GM18505 (cell line): Measurements from ENCODE around the gene RAMP3.

Experiments used
- ATAC-seq: cut with Tn5 transposase; IDR thresholded peaks from one replicate; pipeline ENCODE4 v1.9.1; 2021; ENCODE audit not compliant: unreplicated experiment
- POLR2A ChIP-seq: IDR thresholded peaks from 4 replicates; pipeline ENCODE4 v1.6.1; 2011; ENCODE audit warnings: borderline replicate concordance; ENCODE audit not compliant: insufficient read depth, insufficient read length; ENCODE audit errors: extremely low read depth

Gene RAMP3

GRCh38 chr7:45183711-45184210, 26.2 kb downstream of the RAMP3 start:
- TF ChIP-seq POLR2A: no peak
- no peak for ATAC-seq

GRCh38 chr7:45184326-45185027, 26.9 kb downstream of the RAMP3 start:
- no peak for ATAC-seq
- no peak for TF ChIP-seq POLR2A

- TF ChIP-seq POLR2A: no peak
- no peak for ATAC-seq
Observed at GRCh38 chr7:45185028-45185863, 27.7 kb downstream of the RAMP3 start.

GRCh38 chr7:45185864-45186250, 28.3 kb downstream of the RAMP3 start:
- TF ChIP-seq POLR2A: no peak
- no peak for ATAC-seq

- ATAC-seq: no peak
- no peak for TF ChIP-seq POLR2A
Observed at GRCh38 chr7:45186261-45186813, 28.7 kb downstream of the RAMP3 start.

GRCh38 chr7:45187089-45187945, 29.7 kb downstream of the RAMP3 start:
- TF ChIP-seq POLR2A: no peak
- no peak for ATAC-seq

- ATAC-seq: no peak
- no peak for TF ChIP-seq POLR2A
Observed at GRCh38 chr7:45187946-45188411, 30.4 kb downstream of the RAMP3 start.

- no peak for ATAC-seq
- no peak for TF ChIP-seq POLR2A
Observed at GRCh38 chr7:45188736-45189135, 31.1 kb downstream of the RAMP3 start.

GRCh38 chr7:45189151-45189970, 31.8 kb downstream of the RAMP3 start:
- TF ChIP-seq POLR2A: no peak
- ATAC-seq: no peak

GRCh38 chr7:45190406-45191165, 33.0 kb downstream of the RAMP3 start:
- no peak for TF ChIP-seq POLR2A
- ATAC-seq: no peak

- ATAC-seq: no peak
- TF ChIP-seq POLR2A: no peak
Observed at GRCh38 chr7:45191396-45191795, 33.8 kb downstream of the RAMP3 start.
